SK-N-SH (cell line): ENCODE results near the gene CDK5. TPM values are rescaled to one million over a fixed set of nuclear protein-coding genes. Genes with fewer than 3 reads are reported as not detected.

Experiments
- CTCF ChIA-PET: fragments of 300-600, 350-600 bp; formaldehyde crosslinking; extraction: SDS; loops from one replicate; lab custom pipeline; 2021; lab: Yijun Ruan, JAX
- POLR2A ChIA-PET: fragments of 350-600 bp; sonication (Branson Sonifier 250); formaldehyde crosslinking; extraction: SDS; loops from one replicate; lab custom pipeline; 2020; ENCODE audit warnings: antibody characterized with exemption, inconsistent platforms; lab: Yijun Ruan, JAX
- DNase-seq: peaks from one replicate; pipeline ENCODE4 v3.0.0; 2012
- H2AFZ ChIP-seq: fragments of 200-600 bp; sonication (generic); 2 replicates; pipeline ENCODE4 v1.8.1; 2016; ENCODE audit warnings: antibody characterized with exemption, mild to moderate bottlenecking, low read depth
- H3F3A ChIP-seq: fragments of 200-600 bp; sonication (generic); replicated peaks from 2 replicates; pipeline ENCODE3; 2016; ENCODE audit warnings: antibody characterized with exemption, mild to moderate bottlenecking; ENCODE audit not compliant: insufficient read depth
- H3K27ac ChIP-seq, 2 experiments: fragments of 200-500 bp in 1 of 2; fragments of 200-600 bp in 1 of 2; sonication (Bioruptor generic) in 1 of 2; sonication (generic), shearing (Covaris generic) in 1 of 2; 2 replicates each; pipeline versions ENCODE4 v1.5.1 to v1.6.1; 2014 to 2016; ENCODE audit warnings: low read depth in 2 of 2, inconsistent platforms in 1 of 2, low read length in 1 of 2, mild to moderate bottlenecking in 1 of 2, mixed read lengths in 1 of 2
- H3K27me3 ChIP-seq: fragments of 200-600 bp; sonication (generic), shearing (Covaris generic); 2 replicates; pipeline ENCODE4 v1.6.1; 2016; ENCODE audit warnings: mixed run types; ENCODE audit not compliant: insufficient read depth
- H3K36me3 ChIP-seq, 2 experiments: fragments of 200-500 bp in 1 of 2; fragments of 200-600 bp in 1 of 2; sonication (Bioruptor generic) in 1 of 2; sonication (generic) in 1 of 2; replicated peaks in 1 of 2; 2 replicates each; pipeline versions ENCODE3 to v1.5.1; 2014 to 2016; ENCODE audit warnings: low read length in 1 of 2, mild to moderate bottlenecking in 1 of 2; ENCODE audit not compliant: insufficient read depth in 2 of 2, control insufficient read depth in 1 of 2
- H3K4me1 ChIP-seq, 2 experiments: fragments of 200-500 bp in 1 of 2; fragments of 200-600 bp in 1 of 2; sonication (Bioruptor generic) in 1 of 2; sonication (generic), shearing (Covaris generic) in 1 of 2; 2 replicates each; pipeline versions ENCODE4 v1.5.1 to v1.6.1; 2014 to 2016; ENCODE audit warnings: low read depth in 1 of 2, low read length in 1 of 2, mixed run types in 1 of 2; ENCODE audit not compliant: insufficient read depth in 2 of 2, control insufficient read depth in 1 of 2
- H3K4me2 ChIP-seq: fragments of 200-600 bp; sonication (generic), shearing (Covaris generic); 2 replicates; pipeline ENCODE4 v1.6.1; 2017; ENCODE audit warnings: mixed run types
- H3K4me3 ChIP-seq, 2 experiments: fragments of 200-500 bp in 1 of 2; fragments of 200-600 bp in 1 of 2; sonication (Bioruptor generic) in 1 of 2; sonication (generic), shearing (Covaris generic) in 1 of 2; 2 replicates each; pipeline versions ENCODE4 v1.5.1 to v1.8.1; 2014 to 2016; ENCODE audit warnings: low read depth in 2 of 2, inconsistent platforms in 1 of 2, low read length in 1 of 2, mild to moderate bottlenecking in 1 of 2, mixed read lengths in 1 of 2, moderate library complexity in 1 of 2
- H3K79me2 ChIP-seq: fragments of 200-600 bp; sonication (generic); 2 replicates; pipeline ENCODE4 v1.8.1; 2017; ENCODE audit warnings: mild to moderate bottlenecking; ENCODE audit not compliant: insufficient read depth
- H3K9ac ChIP-seq: fragments of 200-600 bp; sonication (generic); 2 replicates; pipeline ENCODE4 v1.6.1; 2017; ENCODE audit warnings: mixed run types
- H3K9me2 ChIP-seq: fragments of 200-600 bp; sonication (generic); 2 replicates; pipeline ENCODE4 v1.6.1; 2017; ENCODE audit warnings: mixed run types
- H3K9me3 ChIP-seq: fragments of 200-600 bp; sonication (generic); 2 replicates; pipeline ENCODE4 v1.6.1; 2017; ENCODE audit warnings: mixed run types, mild to moderate bottlenecking, moderate library complexity
- H4K20me1 ChIP-seq: fragments of 200-600 bp; sonication (generic); 2 replicates; pipeline ENCODE4 v1.6.1; 2017; ENCODE audit warnings: mild to moderate bottlenecking, mixed run types; ENCODE audit not compliant: insufficient read depth
- GATA2 ChIP-seq: sonication (generic); formaldehyde crosslinking; IDR thresholded peaks from 2 replicates; pipeline ENCODE4 v1.5.0; 2020; ENCODE audit warnings: mild to moderate bottlenecking, missing genetic modification reagents
- IRF3 ChIP-seq: fragments of 150-350 bp; IDR thresholded peaks from 2 replicates; pipeline ENCODE4 v1.6.1; 2016; ENCODE audit warnings: mild to moderate bottlenecking, low read depth, low read length
- JUND ChIP-seq: IDR thresholded peaks from 2 replicates; pipeline ENCODE4 v1.4.0; 2012
- NFIC ChIP-seq: IDR thresholded peaks from 2 replicates; pipeline ENCODE4 v1.4.0; 2012; ENCODE audit warnings: borderline replicate concordance
- PBX3 ChIP-seq: IDR thresholded peaks from 2 replicates; pipeline ENCODE4; 2012
- RCOR1 ChIP-seq: fragments of 150-350 bp; IDR thresholded peaks from 2 replicates; pipeline ENCODE4 v1.6.1; 2017; ENCODE audit warnings: antibody characterized with exemption, low read length
- RFX5 ChIP-seq: IDR thresholded peaks from 2 replicates; pipeline ENCODE4 v1.6.1; 2012; ENCODE audit warnings: mild to moderate bottlenecking, improper control_type of control experiment, low read length
- RXRA ChIP-seq: IDR thresholded peaks from 2 replicates; pipeline ENCODE4 v1.4.0; 2012; ENCODE audit warnings: low read depth, mild to moderate bottlenecking, borderline replicate concordance
- SIN3A ChIP-seq: IDR thresholded peaks from 2 replicates; pipeline ENCODE4 v1.6.1; 2012; ENCODE audit warnings: low read depth, mild to moderate bottlenecking, low read length, moderate library complexity, borderline replicate concordance
- SMC3 ChIP-seq: IDR thresholded peaks from 2 replicates; pipeline ENCODE4 v1.6.1; 2012; ENCODE audit warnings: low read depth, low read length, improper control_type of control experiment
- TEAD4 ChIP-seq: IDR thresholded peaks from 2 replicates; pipeline ENCODE4 v1.4.0; 2012; ENCODE audit warnings: mild to moderate bottlenecking, borderline replicate concordance; ENCODE audit not compliant: insufficient read depth
- YY1 ChIP-seq: IDR thresholded peaks from 2 replicates; pipeline ENCODE4 v1.4.0; 2012; ENCODE audit warnings: low read depth, mild to moderate bottlenecking
- WGBS: methylation state at CpG from one replicate; pipeline ENCODE4 v1.1.6; 2017; ENCODE audit warnings: low lambda C conversion rate; 5-methylcytosine and 5-hydroxymethylcytosine counted together
- polyA plus RNA-seq, 3 experiments: library from polyadenylated mRNA; depleted of rRNA; stranded (reverse); fragments of >200 nt; gene quantifications; 2 replicates each; pipeline ENCODE4 v1.2.3, GENCODE V29; 2012

CDK5 gene
- polyA plus RNA-seq, 1 of the 3 experiments (the other 2 are of a cell fraction), result 125 TPM

GRCh38 chr7:151099486-151100211, 42.0 kb upstream of the CDK5 start:
- Histone ChIP-seq H3K4me2 (no peak overlapping the region), H3K27ac (no peak overlapping the region), H3K9me2 (no peaks in the 10 kb centered on the region), H3K4me3 (no peak overlapping the region), H3K4me1 (peaks cover 3 to 4% of the 10 kb centered on the region in 2 experiments; a peak in 1 of 4 replicates), H3K9me3 (no peaks in the 10 kb centered on the region), H3K79me2 (peaks cover 99% of the 10 kb centered on the region), H3K27me3 (no peaks in the 10 kb centered on the region), H2AFZ (no peak overlapping the region), H3K36me3 (peaks cover 0 to 7% of the 10 kb centered on the region in 2 experiments), H4K20me1 (peaks cover 95% of the 10 kb centered on the region), H3K9ac (no peak overlapping the region), H3F3A (peaks cover 28% of the 10 kb centered on the region)
- POLR2A ChIA-PET, result no interaction called here
- CTCF ChIA-PET, result interaction anchor here (4.8 to 18.7 kb wide), 2 partner anchors 13 to 14 kb away, joined by 54 to 474 read pairs; partner anchors contain the start of genes AGAP3, FASTK and TMUB1
- DNase-seq, result no peak
- 92% methylated on average over 16 of the region's 20 CpGs for WGBS
- TF ChIP-seq YY1 (no peak), PBX3 (no peak), IRF3 (no peak), RCOR1 (no peak), RFX5 (no peak), TEAD4 (no peak), GATA2 (CRISPR knock-in tag) (no peak), RXRA (no peak), JUND (no peak), SIN3A (no peak)

- Histone ChIP-seq H3K27ac (no peak overlapping the region), H3K79me2 (peaks cover 100% of the 10 kb centered on the region), H2AFZ (no peak overlapping the region), H3K9me2 (no peaks in the 10 kb centered on the region), H3K27me3 (no peaks in the 10 kb centered on the region), H3F3A (peaks cover 15% of the 10 kb centered on the region), H3K4me2 (no peak overlapping the region), H3K9me3 (no peaks in the 10 kb centered on the region), H4K20me1 (peaks cover 95% of the 10 kb centered on the region), H3K4me3 (no peak overlapping the region), H3K9ac (no peak overlapping the region), H3K4me1 (peaks cover 0 to 3% of the 10 kb centered on the region in 2 experiments; a peak in 1 of 4 replicates), H3K36me3 (peaks cover 3 to 8% of the 10 kb centered on the region in 2 experiments)
- TF ChIP-seq RXRA, result no peak
- no peak for TF ChIP-seq NFIC
- TF ChIP-seq SMC3, result no peak
- TF ChIP-seq PBX3, result no peak
- POLR2A ChIA-PET, result interaction anchor here (0.6 kb wide), 1 partner anchor 10 kb away, joined by 4 read pairs; no protein-coding TSS in a partner anchor
- CTCF ChIA-PET, result interaction anchor here (0.8 to 21.3 kb wide), 5 partner anchors 8 to 63 kb away, joined by 3 to 474 read pairs (median 4); partner anchors contain the start of gene TMUB1
- 92% methylated on average over 17 of the region's 17 CpGs for WGBS
- DNase-seq, result no peak
Measured at GRCh38 chr7:151095828-151096475, 38.3 kb upstream of the CDK5 start.
